PFSK-1 (cell line): ENCODE measurements around the gene KCNQ4.

Experiments used
- FOXP2 ChIP-seq: optimal IDR thresholded peaks from 2 replicates; pipeline ENCODE3; 2011; ENCODE audit warnings: borderline replicate concordance, control low read depth, inconsistent platforms; ENCODE audit not compliant: insufficient read depth; ENCODE audit errors: extremely low read length, extremely low read depth
- POLR2AphosphoS5 ChIP-seq: IDR thresholded peaks from 2 replicates; pipeline ENCODE4 v1.6.1; 2012; ENCODE audit warnings: low read depth, mild to moderate bottlenecking, control low read depth, low read length, moderate library complexity
- SIN3A ChIP-seq: IDR thresholded peaks from 2 replicates; pipeline ENCODE4 v1.6.1; 2012; ENCODE audit warnings: mild to moderate bottlenecking, low read length, moderate library complexity, borderline replicate concordance; ENCODE audit not compliant: insufficient read depth
- TAF1 ChIP-seq: IDR thresholded peaks from 2 replicates; pipeline ENCODE4 v1.6.1; 2012; ENCODE audit warnings: low read length, control low read depth, borderline replicate concordance; ENCODE audit not compliant: insufficient read depth
- TF ChIP-seq, protein P1 (sequence below), 2 experiments: IDR thresholded peaks; 2 replicates each; pipeline versions ENCODE4 v1.6.1 to v1.8.0; 2011 to 2012; ENCODE audit warnings: low read depth in 2 of 2, low read length in 2 of 2, control low read depth in 1 of 2, inconsistent platforms in 1 of 2, mild to moderate bottlenecking in 1 of 2, moderate library complexity in 1 of 2; ENCODE audit not compliant: insufficient read depth in 1 of 2

The KCNQ4 gene

DNA sequence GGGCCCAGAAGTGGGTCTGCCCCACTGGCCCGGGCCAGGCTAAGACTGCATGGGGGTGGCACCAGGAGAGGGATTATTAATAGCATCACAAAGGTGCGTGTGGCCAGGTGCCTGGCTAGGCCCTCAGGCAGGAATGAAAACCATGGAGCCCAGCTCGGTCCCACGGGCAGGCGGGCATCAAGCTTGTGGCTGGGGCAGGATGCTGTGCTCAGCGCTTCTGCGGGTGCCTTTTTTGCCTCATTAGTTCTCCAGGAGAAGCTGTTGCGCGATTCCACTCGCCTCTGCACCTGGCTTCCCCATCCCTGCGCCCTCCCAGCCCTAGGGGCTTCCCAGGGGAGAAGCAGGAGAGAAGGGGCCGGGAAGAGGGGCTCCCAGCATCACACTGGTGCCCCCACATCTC lies 39.3 kb downstream of the KCNQ4 start:
- TF ChIP-seq, protein P1, sequence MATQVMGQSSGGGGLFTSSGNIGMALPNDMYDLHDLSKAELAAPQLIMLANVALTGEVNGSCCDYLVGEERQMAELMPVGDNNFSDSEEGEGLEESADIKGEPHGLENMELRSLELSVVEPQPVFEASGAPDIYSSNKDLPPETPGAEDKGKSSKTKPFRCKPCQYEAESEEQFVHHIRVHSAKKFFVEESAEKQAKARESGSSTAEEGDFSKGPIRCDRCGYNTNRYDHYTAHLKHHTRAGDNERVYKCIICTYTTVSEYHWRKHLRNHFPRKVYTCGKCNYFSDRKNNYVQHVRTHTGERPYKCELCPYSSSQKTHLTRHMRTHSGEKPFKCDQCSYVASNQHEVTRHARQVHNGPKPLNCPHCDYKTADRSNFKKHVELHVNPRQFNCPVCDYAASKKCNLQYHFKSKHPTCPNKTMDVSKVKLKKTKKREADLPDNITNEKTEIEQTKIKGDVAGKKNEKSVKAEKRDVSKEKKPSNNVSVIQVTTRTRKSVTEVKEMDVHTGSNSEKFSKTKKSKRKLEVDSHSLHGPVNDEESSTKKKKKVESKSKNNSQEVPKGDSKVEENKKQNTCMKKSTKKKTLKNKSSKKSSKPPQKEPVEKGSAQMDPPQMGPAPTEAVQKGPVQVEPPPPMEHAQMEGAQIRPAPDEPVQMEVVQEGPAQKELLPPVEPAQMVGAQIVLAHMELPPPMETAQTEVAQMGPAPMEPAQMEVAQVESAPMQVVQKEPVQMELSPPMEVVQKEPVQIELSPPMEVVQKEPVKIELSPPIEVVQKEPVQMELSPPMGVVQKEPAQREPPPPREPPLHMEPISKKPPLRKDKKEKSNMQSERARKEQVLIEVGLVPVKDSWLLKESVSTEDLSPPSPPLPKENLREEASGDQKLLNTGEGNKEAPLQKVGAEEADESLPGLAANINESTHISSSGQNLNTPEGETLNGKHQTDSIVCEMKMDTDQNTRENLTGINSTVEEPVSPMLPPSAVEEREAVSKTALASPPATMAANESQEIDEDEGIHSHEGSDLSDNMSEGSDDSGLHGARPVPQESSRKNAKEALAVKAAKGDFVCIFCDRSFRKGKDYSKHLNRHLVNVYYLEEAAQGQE (IDR thresholded peaks at IDR 0.05; ENCODE audit: insufficient read depth in 1 of 2, low read depth in 2 of 2, low read length in 2 of 2) = no peak
- TF ChIP-seq POLR2AphosphoS5 = no peak

DNA sequence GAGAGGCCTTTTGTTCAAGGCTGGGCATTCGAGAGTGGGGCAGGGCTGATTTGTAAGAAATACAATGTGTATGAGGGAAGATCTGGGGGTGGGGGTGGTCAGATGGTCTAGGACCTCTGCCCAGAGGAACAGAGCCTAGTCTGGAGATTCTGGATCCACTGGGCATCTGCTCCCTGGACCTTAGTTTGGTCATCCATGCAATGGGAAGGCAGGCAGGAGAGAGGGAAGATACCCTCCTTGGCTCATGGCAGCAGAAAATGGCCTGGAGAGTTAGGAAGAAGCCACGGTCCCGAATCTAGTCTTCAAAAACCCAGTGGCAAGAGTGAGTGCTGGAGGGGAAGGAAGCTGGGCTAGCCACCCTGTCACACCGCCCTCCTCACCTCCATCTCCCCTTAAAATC lies 39.8 kb downstream of the KCNQ4 start:
- TF ChIP-seq POLR2AphosphoS5 (no peak), SIN3A (no peak), FOXP2 (no peak), TAF1 (no peak)
- TF ChIP-seq, protein P1 (IDR thresholded peaks at IDR 0.05; ENCODE audit: insufficient read depth in 1 of 2, low read depth in 2 of 2, low read length in 2 of 2) = no peak

- no peak for TF ChIP-seq SIN3A
- TF ChIP-seq POLR2AphosphoS5 = no peak
- TF ChIP-seq FOXP2 = no peak
- TF ChIP-seq, protein P1 (IDR thresholded peaks at IDR 0.05; ENCODE audit: insufficient read depth in 1 of 2, low read depth in 2 of 2, low read length in 2 of 2) = no peak
- TF ChIP-seq TAF1 = no peak
Observed at GRCh38 chr1:40823983-40824382, 40.4 kb downstream of the KCNQ4 start.

DNA sequence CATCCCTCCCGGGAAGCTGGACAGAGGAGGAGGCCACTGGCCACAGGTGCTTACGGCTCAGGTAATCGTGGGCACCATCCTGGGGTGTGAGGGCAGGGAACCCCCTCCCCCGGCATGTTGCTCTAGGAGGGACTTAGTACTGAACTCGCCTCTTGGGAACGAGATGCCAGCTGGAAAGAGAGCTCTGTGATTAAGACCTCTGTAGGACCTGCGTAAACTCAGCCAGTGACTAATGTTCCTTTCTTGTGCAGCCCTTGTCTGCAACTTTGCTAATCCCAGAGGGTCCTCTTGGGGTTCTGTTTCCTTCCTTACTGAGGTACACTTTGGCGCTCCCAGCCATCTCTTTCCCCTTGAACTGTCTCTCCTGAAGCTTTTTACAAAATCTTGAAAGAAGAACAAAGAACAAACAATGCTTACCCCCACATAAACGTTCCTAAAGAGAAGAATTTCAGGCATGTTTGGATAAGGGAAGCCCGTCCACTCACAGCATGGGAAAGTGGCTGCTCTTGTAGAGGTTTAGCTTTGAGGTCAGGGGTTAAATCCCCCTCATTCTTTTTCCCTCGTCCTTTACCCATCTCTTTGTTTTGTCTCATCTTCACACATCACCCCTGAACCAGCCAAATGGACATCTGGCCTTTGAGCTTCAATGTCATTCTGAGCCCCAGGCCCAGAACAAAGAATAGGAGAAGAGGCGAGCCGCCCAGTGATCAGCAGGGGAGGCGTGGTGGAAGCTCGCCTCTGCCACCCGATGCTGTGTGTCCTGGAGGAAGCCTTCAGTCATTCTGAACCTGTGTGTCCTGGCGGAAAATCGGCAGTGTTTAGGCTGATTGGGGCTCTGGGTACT lies 41.2 kb downstream of the KCNQ4 start:
- TF ChIP-seq SIN3A = no peak
- TF ChIP-seq, protein P1 (IDR thresholded peaks at IDR 0.05; ENCODE audit: insufficient read depth in 1 of 2, low read depth in 2 of 2, low read length in 2 of 2) = no peak
- TF ChIP-seq TAF1 = no peak
- no peak for TF ChIP-seq POLR2AphosphoS5
- no peak for TF ChIP-seq FOXP2

GRCh38 chr1:40825435-40825788 lies 41.8 kb downstream of the KCNQ4 start:
- no peak for TF ChIP-seq SIN3A
- no peak for TF ChIP-seq POLR2AphosphoS5
- TF ChIP-seq TAF1 = no peak
